ENCODE measurements around the gene HS6ST3.

HS6ST3 gene

DNA sequence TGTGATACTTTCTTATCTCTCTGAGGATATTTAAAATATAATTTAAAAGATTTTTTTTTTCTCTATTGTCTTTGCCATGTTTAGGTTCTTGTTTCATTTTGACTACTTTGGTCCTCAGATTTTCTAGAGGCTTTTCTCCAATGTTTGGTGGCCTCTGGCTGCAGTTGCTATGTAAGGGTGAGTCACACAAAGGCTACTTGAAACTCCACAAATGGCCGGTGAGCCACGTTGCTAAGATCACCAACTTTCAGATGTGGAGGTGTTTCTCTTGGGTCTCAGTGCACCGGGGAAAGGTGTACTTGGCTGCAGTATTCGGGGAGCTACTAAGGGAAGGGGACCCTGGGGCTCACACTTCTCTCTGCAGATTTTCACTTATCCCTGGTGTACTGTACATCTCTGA lies 248.1 kb downstream of the HS6ST3 start:
- TF ChIP-seq, protein P1, sequence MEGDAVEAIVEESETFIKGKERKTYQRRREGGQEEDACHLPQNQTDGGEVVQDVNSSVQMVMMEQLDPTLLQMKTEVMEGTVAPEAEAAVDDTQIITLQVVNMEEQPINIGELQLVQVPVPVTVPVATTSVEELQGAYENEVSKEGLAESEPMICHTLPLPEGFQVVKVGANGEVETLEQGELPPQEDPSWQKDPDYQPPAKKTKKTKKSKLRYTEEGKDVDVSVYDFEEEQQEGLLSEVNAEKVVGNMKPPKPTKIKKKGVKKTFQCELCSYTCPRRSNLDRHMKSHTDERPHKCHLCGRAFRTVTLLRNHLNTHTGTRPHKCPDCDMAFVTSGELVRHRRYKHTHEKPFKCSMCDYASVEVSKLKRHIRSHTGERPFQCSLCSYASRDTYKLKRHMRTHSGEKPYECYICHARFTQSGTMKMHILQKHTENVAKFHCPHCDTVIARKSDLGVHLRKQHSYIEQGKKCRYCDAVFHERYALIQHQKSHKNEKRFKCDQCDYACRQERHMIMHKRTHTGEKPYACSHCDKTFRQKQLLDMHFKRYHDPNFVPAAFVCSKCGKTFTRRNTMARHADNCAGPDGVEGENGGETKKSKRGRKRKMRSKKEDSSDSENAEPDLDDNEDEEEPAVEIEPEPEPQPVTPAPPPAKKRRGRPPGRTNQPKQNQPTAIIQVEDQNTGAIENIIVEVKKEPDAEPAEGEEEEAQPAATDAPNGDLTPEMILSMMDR (IDR thresholded peaks at IDR 0.05): no peak
- no peak for DNase-seq
- no peaks in the 10 kb centered on the region for H3K4me1 ChIP-seq
- no peaks in the 10 kb centered on the region for H3K27me3 ChIP-seq
- no peaks in the 10 kb centered on the region for H3K36me3 ChIP-seq
- H3K27ac ChIP-seq: no peak overlapping the region
- no peak overlapping the region for H3K4me3 ChIP-seq
- intact Hi-C loops (cut with DNase I; ENCODE audit: low total_unique reads): no loop called here
- H3K9me3 ChIP-seq: no peaks in the 10 kb centered on the region

DNA sequence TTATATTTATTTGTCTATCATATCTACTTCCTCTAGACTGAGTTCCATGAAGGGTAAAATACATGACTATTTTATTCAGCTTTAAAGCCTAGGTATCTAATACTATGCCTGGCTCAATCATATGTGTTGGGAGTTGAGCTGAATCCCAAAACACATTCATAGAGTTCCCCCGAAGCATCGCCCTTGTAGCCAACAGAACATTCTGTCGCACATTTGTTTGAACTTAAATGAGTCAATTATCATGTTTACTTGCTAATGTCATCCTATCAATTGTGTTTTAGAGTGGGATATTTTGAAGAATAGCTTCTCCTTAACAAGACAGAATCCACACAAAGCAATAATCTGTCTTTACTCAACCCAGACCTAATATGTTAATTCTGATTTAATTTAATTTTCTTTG lies 252.4 kb downstream of the HS6ST3 start:
- Histone ChIP-seq H3K27me3 (no peaks in the 10 kb centered on the region), H3K4me1 (no peaks in the 10 kb centered on the region), H3K27ac (no peak overlapping the region), H3K4me3 (no peak overlapping the region), H3K36me3 (no peaks in the 10 kb centered on the region), H3K9me3 (no peaks in the 10 kb centered on the region)
- intact Hi-C loops (cut with DNase I; ENCODE audit: low total_unique reads): no loop called here
- TF ChIP-seq, protein P1 (IDR thresholded peaks at IDR 0.05): no peak
- DNase-seq: no peak

DNA sequence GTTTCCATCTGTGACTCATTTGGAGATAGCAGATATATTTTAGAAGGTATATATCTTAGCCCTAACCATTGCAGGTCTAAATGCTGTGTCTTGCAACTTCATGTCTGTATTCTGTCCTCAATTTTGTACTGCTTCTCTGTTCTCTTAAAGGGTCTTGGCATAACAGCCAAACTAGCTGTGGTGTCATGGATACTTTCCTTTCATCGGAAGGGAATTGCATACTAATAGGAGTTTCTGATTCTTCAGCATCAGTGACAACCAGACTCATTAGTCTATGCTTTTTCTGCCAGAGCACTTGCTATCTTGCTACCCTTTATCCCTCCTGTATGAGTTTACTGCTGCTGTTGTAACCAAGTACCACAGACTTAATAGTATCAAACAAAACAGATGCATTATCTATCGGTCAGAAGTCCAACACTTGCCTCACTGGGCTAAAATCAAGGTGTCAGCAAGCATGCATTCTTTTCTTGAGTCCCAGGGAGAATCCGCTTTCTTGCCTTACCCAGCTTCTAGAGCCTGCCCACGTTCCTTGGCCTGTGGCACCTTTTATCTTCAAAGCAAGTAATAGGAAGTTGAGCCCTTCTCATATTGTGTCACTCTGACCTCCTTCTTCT lies 253.1 kb downstream of the HS6ST3 start:
- Histone ChIP-seq H3K4me3 (no peak overlapping the region), H3K27ac (no peak overlapping the region), H3K27me3 (no peaks in the 10 kb centered on the region), H3K4me1 (no peaks in the 10 kb centered on the region), H3K9me3 (no peaks in the 10 kb centered on the region), H3K36me3 (no peaks in the 10 kb centered on the region)
- no peak for DNase-seq
- TF ChIP-seq, protein P1 (IDR thresholded peaks at IDR 0.05): no peak
- intact Hi-C loops (cut with DNase I; ENCODE audit: low total_unique reads): no loop called here

DNA sequence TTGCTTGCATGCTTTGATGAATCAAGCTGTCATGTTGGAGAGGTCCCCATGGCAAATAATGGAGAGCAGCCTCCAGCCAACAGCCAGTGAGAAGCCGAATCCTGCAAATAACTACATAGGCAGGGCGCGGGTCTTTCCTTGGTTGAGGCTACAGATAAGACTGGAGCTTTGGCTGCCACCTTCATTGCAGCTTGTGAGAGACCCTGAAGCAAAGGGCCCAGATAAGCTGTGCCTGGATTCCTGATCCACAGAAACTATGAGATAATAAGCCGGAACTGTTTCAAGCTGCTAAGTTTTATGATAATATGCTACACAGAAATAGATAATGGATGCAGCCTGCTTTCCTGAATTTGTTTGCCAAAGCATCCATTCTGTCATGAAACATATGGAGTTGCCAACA lies 257.0 kb downstream of the HS6ST3 start:
- H3K9me3 ChIP-seq: no peaks in the 10 kb centered on the region
- no peaks in the 10 kb centered on the region for H3K27me3 ChIP-seq
- DNase-seq: no peak
- intact Hi-C loops (cut with DNase I; ENCODE audit: low total_unique reads): no loop called here
- no peak overlapping the region for H3K4me3 ChIP-seq
- H3K4me1 ChIP-seq: no peaks in the 10 kb centered on the region
- H3K36me3 ChIP-seq: no peaks in the 10 kb centered on the region
- TF ChIP-seq, protein P1 (IDR thresholded peaks at IDR 0.05): no peak
- no peak overlapping the region for H3K27ac ChIP-seq

DNA sequence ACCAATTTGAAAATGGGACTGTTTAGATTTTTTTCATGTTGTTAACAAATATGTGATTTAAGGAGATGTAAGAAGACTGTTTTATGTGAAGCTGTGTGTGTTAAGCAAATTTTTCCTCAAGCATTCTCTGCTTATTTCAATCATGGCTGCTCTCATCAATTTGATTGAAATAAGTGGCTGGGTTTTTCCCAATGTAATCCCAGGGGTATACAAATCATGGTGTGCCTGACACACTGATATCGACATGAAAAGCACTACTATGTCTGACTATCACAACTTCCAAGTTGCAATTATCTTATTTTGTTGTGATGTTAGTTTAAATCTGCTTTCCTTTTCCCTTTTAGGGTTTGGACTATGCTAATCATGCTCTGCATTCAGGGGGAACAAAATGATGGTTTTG lies 283.7 kb downstream of the HS6ST3 start:
- no peaks in the 10 kb centered on the region for H3K36me3 ChIP-seq
- no peak overlapping the region for H3K27ac ChIP-seq
- H3K4me3 ChIP-seq: no peak overlapping the region
- no peaks in the 10 kb centered on the region for H3K4me1 ChIP-seq
- intact Hi-C loops (cut with DNase I; ENCODE audit: low total_unique reads): no loop called here
- H3K9me3 ChIP-seq: no peaks in the 10 kb centered on the region
- TF ChIP-seq, protein P1 (IDR thresholded peaks at IDR 0.05): no peak
- H3K27me3 ChIP-seq: no peaks in the 10 kb centered on the region
- DNase-seq: no peak

DNA sequence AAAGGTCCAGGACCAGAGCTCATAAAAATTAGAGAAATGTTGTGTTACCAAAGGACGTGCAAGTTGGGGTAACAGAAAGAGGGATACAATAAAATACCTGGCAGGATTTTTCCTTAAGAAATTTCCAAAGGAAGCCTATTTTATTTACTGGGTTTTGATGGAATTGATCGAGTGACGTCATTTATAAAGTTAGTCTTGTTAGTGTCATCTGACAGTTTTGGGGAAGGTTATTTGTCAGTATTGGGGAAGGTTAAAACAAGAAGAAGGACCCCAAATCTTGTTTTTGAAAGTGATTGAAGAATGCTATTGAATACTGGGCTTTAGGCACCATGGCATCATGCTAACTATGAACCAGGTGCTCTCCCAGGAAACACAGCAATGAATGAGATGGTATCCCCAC lies 287.9 kb downstream of the HS6ST3 start:
- intact Hi-C loops (cut with DNase I; ENCODE audit: low total_unique reads): no loop called here
- Histone ChIP-seq H3K36me3 (no peaks in the 10 kb centered on the region), H3K9me3 (no peaks in the 10 kb centered on the region), H3K4me1 (no peaks in the 10 kb centered on the region), H3K27me3 (no peaks in the 10 kb centered on the region), H3K4me3 (no peak overlapping the region), H3K27ac (no peak overlapping the region)
- no peak for DNase-seq
- TF ChIP-seq, protein P1 (IDR thresholded peaks at IDR 0.05): no peak

Measured in tibial artery (tissue), 4 donors.